ENCODE data around the gene DCST2. TPM values are rescaled to one million over a fixed set of nuclear protein-coding genes. Genes with fewer than 3 reads are reported as not detected.

DCST2 gene
- total RNA-seq, 4 donors from 2014 or later = not detected

DNA sequence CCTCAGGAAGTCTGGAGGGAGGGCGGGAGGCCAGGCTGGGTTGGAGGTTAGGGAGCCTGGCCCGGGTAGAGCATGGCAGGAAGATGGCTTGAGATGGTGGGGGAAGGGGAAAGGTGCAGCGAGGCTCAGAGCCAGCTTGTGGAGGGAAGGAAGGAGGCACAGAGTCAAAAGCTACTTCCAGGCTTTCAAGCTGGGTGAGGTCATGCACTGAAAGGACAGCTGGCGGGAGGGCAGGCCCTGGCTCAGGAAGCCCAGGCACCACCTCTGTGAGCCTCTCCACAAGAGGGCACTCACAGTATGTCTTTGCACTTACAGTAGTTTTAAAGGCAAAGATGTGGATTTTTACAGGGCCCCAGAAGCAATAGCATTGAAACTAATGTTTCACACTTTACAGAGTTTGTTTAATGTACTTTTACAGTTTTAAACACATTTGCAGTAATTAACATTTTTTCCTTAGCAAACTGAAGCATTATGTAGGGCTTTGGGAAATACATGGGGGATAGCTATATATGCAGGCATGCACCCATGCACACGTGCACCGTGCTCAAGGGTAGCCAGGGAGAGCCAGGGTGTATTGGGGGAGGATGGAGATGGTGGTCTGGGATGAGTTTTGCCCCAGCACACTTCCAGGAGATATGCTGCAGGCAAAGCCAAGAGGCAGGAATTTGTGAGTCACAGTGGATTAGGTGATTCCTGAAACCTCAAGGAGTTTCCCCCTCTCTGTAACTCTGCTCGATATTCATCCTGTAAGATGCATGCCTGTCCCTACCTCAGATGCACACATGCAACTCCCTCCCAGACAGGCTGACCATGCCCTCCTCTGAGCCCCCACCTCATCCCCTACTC is 11.5 kb upstream of the DCST2 start:
- intact Hi-C loops (cut with DNase I; ENCODE audit: low total_unique reads) = loop anchor here (1.0 kb wide), 2 partner anchors 16 to 40 kb away; no protein-coding TSS in a partner anchor
- in situ Hi-C loops (cut with MboI; ENCODE audit: low sequenced_read_pairs in 4 of 4) = no loop called here
- DNase-seq = peak; percentile 82 to 89

DNA sequence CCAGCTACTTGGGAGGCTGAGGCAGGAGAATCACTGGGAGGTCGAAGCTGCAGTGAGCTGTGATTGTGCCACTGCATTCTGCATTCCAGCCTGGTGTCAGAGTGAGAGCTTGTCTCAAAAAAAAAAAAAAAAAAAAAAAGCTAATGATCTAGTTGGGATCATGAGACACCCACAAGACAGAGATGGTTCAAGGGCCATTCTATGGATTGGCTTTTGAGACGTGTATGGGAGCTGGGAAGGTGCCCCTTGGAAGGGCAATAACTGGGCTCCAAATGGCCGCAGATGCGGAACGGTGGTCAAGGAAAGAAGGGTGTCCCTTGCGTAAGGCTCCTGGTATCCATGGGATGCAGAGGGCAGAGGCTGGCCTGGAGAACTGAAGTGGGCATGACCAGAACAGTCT is 10.8 kb upstream of the DCST2 start:
- H3K36me3 ChIP-seq = no peaks in the 10 kb centered on the region

More for the DNA sequence above, 11.5 kb upstream of the DCST2 start:
- Histone ChIP-seq H3K9me3 (no peaks in the 10 kb centered on the region), H3K4me3 (no peak overlapping the region), H3K36me3 (no peaks in the 10 kb centered on the region), H3K27ac (peak overlapping the region; percentile 42 to 74 (median 64)), H3K27me3 (no peaks in the 10 kb centered on the region), H3K4me1 (peaks cover 15 to 20% of the 10 kb centered on the region in 2 donors)
- ATAC-seq = peak; percentile 95 to 98
- no peak for TF ChIP-seq POLR2A (IDR thresholded peaks at IDR 0.05)
- peak; percentile 77 to 85 (median 82) for TF ChIP-seq CTCF (IDR thresholded peaks at IDR 0.05 in 4 of 5, conservative IDR thresholded peaks at IDR 0.05 in 1 of 5)

DNA sequence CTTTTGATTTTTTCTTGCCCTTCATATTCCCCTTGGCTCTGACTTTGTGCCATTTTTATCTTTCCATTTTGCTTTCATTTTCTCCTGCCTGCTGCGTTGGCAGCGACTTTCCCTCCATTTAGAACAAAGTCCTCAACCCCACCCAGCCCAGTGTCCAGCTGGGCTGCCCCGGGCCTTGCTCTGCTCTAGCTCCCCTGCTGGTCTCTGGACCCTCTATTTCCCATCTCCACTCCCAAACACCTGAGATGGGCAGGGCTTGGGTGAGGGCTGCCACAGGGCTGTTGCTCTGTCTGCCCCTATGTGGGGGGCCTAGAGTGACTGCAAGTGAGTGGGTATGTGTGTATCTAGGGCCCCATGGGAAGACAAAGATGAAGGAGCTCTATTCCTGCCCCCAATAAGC is 10.2 kb upstream of the DCST2 start:
- Histone ChIP-seq H3K27me3 (no peaks in the 10 kb centered on the region), H3K4me3 (no peak overlapping the region), H3K27ac (no peak overlapping the region), H3K4me1 (peaks cover 14 to 15% of the 10 kb centered on the region in 2 donors), H3K36me3 (no peaks in the 10 kb centered on the region), H3K9me3 (no peaks in the 10 kb centered on the region)
- intact Hi-C loops (cut with DNase I; ENCODE audit: low total_unique reads) = no loop called here
- in situ Hi-C loops (cut with MboI; ENCODE audit: low sequenced_read_pairs in 4 of 4) = no loop called here
- DNase-seq = no peak
- no peak for ATAC-seq
- no peak for TF ChIP-seq CTCF (IDR thresholded peaks at IDR 0.05 in 4 of 5, conservative IDR thresholded peaks at IDR 0.05 in 1 of 5)
- TF ChIP-seq POLR2A (IDR thresholded peaks at IDR 0.05) = no peak

More for the DNA sequence above, 10.8 kb upstream of the DCST2 start:
- Histone ChIP-seq H3K9me3 (no peaks in the 10 kb centered on the region), H3K4me1 (peaks cover 8 to 15% of the 10 kb centered on the region in 2 donors), H3K27me3 (no peaks in the 10 kb centered on the region), H3K4me3 (no peak overlapping the region), H3K27ac (peak overlapping the region; percentile 42 to 74 (median 64))
- TF ChIP-seq POLR2A (IDR thresholded peaks at IDR 0.05) = no peak
- TF ChIP-seq CTCF (IDR thresholded peaks at IDR 0.05 in 4 of 5, conservative IDR thresholded peaks at IDR 0.05 in 1 of 5) = no peak
- in situ Hi-C loops (cut with MboI; ENCODE audit: low sequenced_read_pairs in 4 of 4) = no loop called here
- no peak for ATAC-seq
- no peak for DNase-seq
- intact Hi-C loops (cut with DNase I; ENCODE audit: low total_unique reads) = no loop called here

GRCh38 chr1:155043301-155043702 is 9.7 kb upstream of the DCST2 start:
- no peaks in the 10 kb centered on the region for H3K36me3 ChIP-seq
- no peak for TF ChIP-seq CTCF (IDR thresholded peaks at IDR 0.05 in 4 of 5, conservative IDR thresholded peaks at IDR 0.05 in 1 of 5)
- TF ChIP-seq POLR2A (IDR thresholded peaks at IDR 0.05) = no peak
- no peak overlapping the region for H3K4me3 ChIP-seq
- DNase-seq (no peak), ATAC-seq (no peak)
- H3K27me3 ChIP-seq = no peaks in the 10 kb centered on the region
- intact Hi-C loops (cut with DNase I; ENCODE audit: low total_unique reads) = no loop called here
- in situ Hi-C loops (cut with MboI; ENCODE audit: low sequenced_read_pairs in 4 of 4) = no loop called here
- peaks cover 13 to 14% of the 10 kb centered on the region in 2 donors for H3K4me1 ChIP-seq
- no peak overlapping the region for H3K27ac ChIP-seq
- H3K9me3 ChIP-seq = no peaks in the 10 kb centered on the region
